ENCODE results near the gene DSG2.

GRCh38 chr18:31546476-31546875 lies 48.5 kb downstream of the DSG2 start:
- TF ChIP-seq CTCF (IDR thresholded peaks at IDR 0.05; ENCODE audit: borderline replicate concordance, extremely low read depth, low read length, poor library complexity, severe bottlenecking) (no peak), EZH2 (IDR thresholded peaks at IDR 0.05; ENCODE audit: borderline replicate concordance, low read depth, low read length, severe bottlenecking) (no peak)
